ENCODE data around the gene RAB40A.
"Not testable (repeated sequence)": the region's sequence is repeated elsewhere in the genome, so short reads cannot be mapped to it uniquely, and the experiment has no call there.

RAB40A gene

DNA sequence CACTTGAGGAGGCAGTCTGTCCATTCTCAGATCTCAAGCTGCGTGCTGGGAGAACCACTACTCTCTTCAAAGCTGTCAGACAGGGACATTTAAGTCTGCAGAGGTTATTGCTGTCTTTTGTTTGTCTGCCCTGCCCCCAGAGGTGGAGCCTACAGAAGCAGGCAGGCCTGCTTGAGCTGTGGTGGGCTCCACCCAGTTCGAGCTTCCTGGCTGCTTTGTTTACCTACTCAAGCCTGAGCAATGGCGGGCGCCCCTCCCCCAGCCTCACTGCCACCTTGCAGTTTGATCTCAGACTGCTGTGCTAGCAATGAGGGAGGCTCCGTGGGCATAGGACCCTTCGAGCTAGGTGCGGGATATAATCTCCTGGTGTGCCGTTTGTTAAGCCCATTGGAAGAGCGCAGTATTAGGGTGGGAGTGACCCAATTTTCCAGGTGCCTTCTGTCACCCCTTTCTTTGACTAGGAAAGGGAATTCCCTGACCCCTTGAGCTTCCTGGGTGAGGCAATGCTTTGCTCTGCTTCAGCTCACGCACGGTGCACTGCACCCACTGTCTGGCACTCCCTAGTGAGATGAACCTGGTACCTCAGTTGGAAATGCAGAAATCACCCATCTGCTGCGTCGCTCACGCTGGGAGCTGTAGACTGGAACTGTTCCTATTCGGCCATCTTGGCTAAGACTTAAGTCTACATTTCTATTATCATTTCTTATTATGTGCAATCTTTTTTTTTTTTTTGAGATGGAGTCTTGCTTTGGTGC, 59.1 kb downstream of the RAB40A start:
- DNase-seq, result not testable (repeated sequence)

DNA sequence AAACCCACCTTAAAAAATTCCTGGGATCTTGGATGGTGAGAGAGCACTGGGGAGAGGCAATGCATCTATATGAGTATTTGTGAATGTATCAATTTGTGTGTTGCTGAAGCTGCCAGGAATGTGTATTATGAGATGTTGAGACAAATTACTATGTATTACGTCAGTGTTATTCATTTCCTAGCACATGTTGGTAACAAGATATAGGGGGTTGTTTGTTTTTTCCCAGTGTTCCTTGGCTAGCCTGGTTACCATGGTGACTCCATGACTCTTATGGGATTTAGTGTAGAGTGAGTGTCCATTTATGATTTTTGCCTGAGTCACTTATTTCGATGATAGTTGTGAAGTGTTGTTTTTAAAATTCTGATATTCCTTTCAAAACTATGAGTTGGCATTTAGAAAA, 65.6 kb downstream of the RAB40A start:
- DNase-seq, result no peak

Measured in NCI-H69 (cell line).